B cell (primary cell): ENCODE results near the gene ARID4A. TPM values are rescaled to one million over a fixed set of nuclear protein-coding genes. Genes with fewer than 3 reads are reported as not detected.
"Not testable (repeated sequence)": the region's sequence is repeated elsewhere in the genome, so short reads cannot be mapped to it uniquely, and the experiment has no call there.

Experiments used
- ATAC-seq: fragments of 200-7000 bp; cut with Tn5 transposase; one replicate; pipeline ENCODE4 v1.10.0; 2021; ENCODE audit warnings: low read depth, mild to moderate bottlenecking, moderate number of reproducible peaks, moderate library complexity
- CTCF ChIA-PET: fragments of 350-600 bp; sonication (Branson Sonifier 250); formaldehyde crosslinking; loops from one replicate; lab custom pipeline; 2021; ENCODE audit warnings: antibody characterized with exemption, inconsistent platforms; lab: Charles Lee
- POLR2A ChIA-PET: fragments of 350-600 bp; sonication (Branson Sonifier 250); formaldehyde crosslinking; loops from one replicate; lab custom pipeline; 2021; ENCODE audit warnings: antibody characterized with exemption; lab: Charles Lee
- DNase-seq: peaks from one replicate; pipeline ENCODE4 v3.0.0; 2013
- H2AFZ ChIP-seq: 2 replicates; pipeline ENCODE4 v1.6.1; 2012; ENCODE audit warnings: mild to moderate bottlenecking, low read depth, low read length; ENCODE audit not compliant: insufficient read depth, poor library complexity, severe bottlenecking
- H3K27ac ChIP-seq, 2 donors: 1 replicate in 1 of 2; 2 replicates in 1 of 2; pipeline ENCODE4 v1.5.1; 2012 to 2013; ENCODE audit warnings: low read length in 2 of 2, mild to moderate bottlenecking in 2 of 2, moderate library complexity in 1 of 2
- H3K27me3 ChIP-seq, 4 experiments: fragments of 200-600 bp in 1 of 4; sonication (generic) in 1 of 4; replicated peaks in 1 of 4; 1 replicate in 2 of 4; 2 replicates in 2 of 4; pipeline versions ENCODE4 v1.6.1 to v1.7.0; 2013 to 2016; ENCODE audit warnings: low read length in 3 of 4, mild to moderate bottlenecking in 2 of 4, mixed read lengths in 1 of 4, moderate library complexity in 1 of 4; ENCODE audit not compliant: insufficient read depth in 4 of 4, control insufficient read depth in 3 of 4; ENCODE audit errors: control extremely low read depth in 1 of 4
- H3K36me3 ChIP-seq, 2 experiments: replicated peaks in 1 of 2; 1 replicate in 1 of 2; 2 replicates in 1 of 2; pipeline versions ENCODE4 v1.6.1 to v1.7.1; 2013; ENCODE audit warnings: low read length in 1 of 2; ENCODE audit not compliant: insufficient read depth in 2 of 2, control insufficient read depth in 1 of 2; ENCODE audit errors: control extremely low read depth in 1 of 2, extremely low read depth in 1 of 2
- H3K4me1 ChIP-seq, 2 donors: fragments of 200-600 bp in 1 of 2; sonication (generic) in 1 of 2; 1 replicate in 1 of 2; 2 replicates in 1 of 2; pipeline versions ENCODE4 v1.5.1 to v1.6.1; 2013 to 2017; ENCODE audit warnings: low read length in 2 of 2; ENCODE audit not compliant: control insufficient read depth in 2 of 2, insufficient read depth in 2 of 2
- H3K4me2 ChIP-seq: replicated peaks from 2 replicates; pipeline ENCODE3; 2012; ENCODE audit warnings: mild to moderate bottlenecking, low read depth, low read length; ENCODE audit not compliant: poor library complexity, severe bottlenecking
- H3K4me3 ChIP-seq, 5 experiments: fragments of 200-600 bp in 1 of 5; sonication (generic) in 1 of 5; 1 replicate in 3 of 5; 2 replicates in 2 of 5; pipeline versions ENCODE4 v1.5.1 to v1.7.0; 2011 to 2016; ENCODE audit warnings: low read length in 4 of 5, mild to moderate bottlenecking in 4 of 5, low read depth in 2 of 5, control low read depth in 1 of 5, moderate library complexity in 1 of 5; ENCODE audit not compliant: insufficient read depth in 1 of 5; ENCODE audit errors: control extremely low read depth in 1 of 5, extremely low read depth in 1 of 5
- H3K79me2 ChIP-seq: fragments of 200-600 bp; sonication (generic); one replicate; pipeline ENCODE4 v1.6.0; 2016; ENCODE audit warnings: low read length; ENCODE audit not compliant: control insufficient read depth, insufficient read depth
- H3K9ac ChIP-seq: fragments of 200-600 bp; sonication (generic); 2 replicates; pipeline ENCODE4 v1.6.1; 2017; ENCODE audit warnings: mild to moderate bottlenecking, low read length, moderate library complexity
- H3K9me3 ChIP-seq, 3 donors: one replicate each; pipeline versions ENCODE4 v1.6.1 to v1.7.1; 2013; ENCODE audit warnings: low read length in 2 of 3; ENCODE audit not compliant: control insufficient read depth in 2 of 3, insufficient read depth in 1 of 3; ENCODE audit errors: control extremely low read depth in 1 of 3
- H4K20me1 ChIP-seq: 2 replicates; pipeline ENCODE4 v1.6.0; 2012; ENCODE audit warnings: mild to moderate bottlenecking, low read length; ENCODE audit not compliant: insufficient read depth, control insufficient read depth, poor library complexity, severe bottlenecking
- H3K27ac Mint-ChIP-seq: one replicate; pipeline ENCODE4 v1.8.0; 2021; ENCODE audit warnings: mixed read lengths
- H3K27me3 Mint-ChIP-seq: one replicate; pipeline ENCODE4 v1.8.0; 2021; ENCODE audit warnings: mixed read lengths
- H3K4me1 Mint-ChIP-seq: one replicate; pipeline ENCODE4 v1.8.0; 2021; ENCODE audit warnings: mixed read lengths
- H3K4me3 Mint-ChIP-seq: one replicate; pipeline ENCODE4 v1.8.0; 2021; ENCODE audit warnings: mixed read lengths
- H3K9me3 Mint-ChIP-seq: one replicate; pipeline ENCODE4 v1.8.0; 2022; ENCODE audit warnings: mixed read lengths; ENCODE audit not compliant: insufficient read depth
- CTCF ChIP-seq: fragments of 200-600 bp; IDR thresholded peaks from one replicate; pipeline ENCODE4 v1.8.0; 2022; ENCODE audit warnings: antibody characterized with exemption, mild to moderate bottlenecking
- EZH2 ChIP-seq: IDR thresholded peaks from 2 replicates; pipeline ENCODE4 v1.6.1; 2012; ENCODE audit warnings: borderline replicate concordance, low read depth, mild to moderate bottlenecking, moderate library complexity, low read length; ENCODE audit not compliant: insufficient read depth, poor library complexity, severe bottlenecking
- WGBS: methylation state at CpG from one replicate; pipeline ENCODE4 v1.1.5; 2013; ENCODE audit warnings: missing lambda C conversion rate; ENCODE audit not compliant: insufficient coverage; 5-methylcytosine and 5-hydroxymethylcytosine counted together
- intact Hi-C: fragments of 100-400 bp; cut with micrococcal nuclease; formaldehyde crosslinking; loops from one replicate; pipeline ENCODE4 v1.10.0; 2022
- polyA plus RNA-seq: library from polyadenylated mRNA; depleted of rRNA; stranded (reverse); fragments of >200 nt; gene quantifications from 2 replicates; pipeline ENCODE4 v1.2.3, GENCODE V29; 2012
- total RNA-seq, 2 donors: library from RNA; stranded (reverse); fragments of 120-200 nt in 1 of 2; gene quantifications; 1 replicate in 1 of 2; 2 replicates in 1 of 2; pipeline versions ENCODE4 v1.2.3 to v1.2.4, GENCODE V29; 2013 to 2022

ARID4A gene
- total and polyA plus RNA-seq, 2 donors (not counting 1 experiment from before 2014, with no cell fraction given), result 9.4 to 87.0 TPM

GRCh38 chr14:58249611-58250010 lies 48.7 kb upstream of the ARID4A start:
- H3K27me3 Mint-ChIP-seq, result no peaks in the 10 kb centered on the region
- TF ChIP-seq CTCF (no peak), EZH2 (no peak)
- peaks cover 87% of the 10 kb centered on the region for H3K79me2 ChIP-seq
- DNase-seq (no peak), ATAC-seq (no peak)
- no peaks in the 10 kb centered on the region for H3K27me3 ChIP-seq
- no peak overlapping the region for H3K4me3 ChIP-seq
- H3K9me3 Mint-ChIP-seq, result no peaks in the 10 kb centered on the region
- peaks cover 5 to 12% of the 10 kb centered on the region in 2 donors for H3K4me1 ChIP-seq
- POLR2A ChIA-PET, result no interaction called here
- no peak overlapping the region for H3K4me2 ChIP-seq
- intact Hi-C loops, result no loop called here
- no peaks in the 10 kb centered on the region for H3K9me3 ChIP-seq
- over 99% methylated on average over 8 of the region's 8 CpGs for WGBS
- H3K27ac Mint-ChIP-seq, result no peak overlapping the region
- CTCF ChIA-PET, result no interaction called here
- H3K4me1 Mint-ChIP-seq, result peaks cover 28% of the 10 kb centered on the region
- no peak overlapping the region for H3K4me3 Mint-ChIP-seq
- peaks cover 7 to 64% of the 10 kb centered on the region in 2 experiments for H3K36me3 ChIP-seq
- no peak overlapping the region for H3K27ac ChIP-seq
- no peak overlapping the region for H3K9ac ChIP-seq
- peaks cover 47% of the 10 kb centered on the region for H4K20me1 ChIP-seq
- H2AFZ ChIP-seq, result no peak overlapping the region

GRCh38 chr14:58258156-58258555 lies 40.2 kb upstream of the ARID4A start:
- no peak for ATAC-seq
- Mint-ChIP-seq H3K27me3 (no peaks in the 10 kb centered on the region), H3K9me3 (no peaks in the 10 kb centered on the region), H3K4me3 (no peak overlapping the region), H3K4me1 (no peaks in the 10 kb centered on the region), H3K27ac (no peak overlapping the region)
- TF ChIP-seq CTCF, result no peak
- TF ChIP-seq EZH2, result no peak
- no CpG with 5 or more reads among the region's 4 CpGs for WGBS
- ChIA-PET CTCF (no interaction called here), POLR2A (no interaction called here)
- intact Hi-C loops, result no loop called here
- no peak overlapping the region for H2AFZ ChIP-seq
- peaks cover 7 to 70% of the 10 kb centered on the region in 2 experiments for H3K36me3 ChIP-seq
- no peak for DNase-seq
- peaks cover 37% of the 10 kb centered on the region for H3K79me2 ChIP-seq
- peak overlapping the region in 1 of 2 donors; percentile 9 for H3K27ac ChIP-seq
- H3K9ac ChIP-seq, result no peak overlapping the region
- H3K9me3 ChIP-seq, result no peaks in the 10 kb centered on the region
- no peak overlapping the region for H3K4me2 ChIP-seq
- no peaks in the 10 kb centered on the region for H3K4me1 ChIP-seq
- H3K4me3 ChIP-seq, result no peak overlapping the region
- peaks cover 28% of the 10 kb centered on the region for H4K20me1 ChIP-seq
- H3K27me3 ChIP-seq, result no peaks in the 10 kb centered on the region

GRCh38 chr14:58262005-58262404 lies 36.4 kb upstream of the ARID4A start:
- H3K27ac ChIP-seq, CTCF ChIA-PET, H3K9me3 Mint-ChIP-seq, H3K27me3 ChIP-seq, POLR2A ChIA-PET, H2AFZ ChIP-seq, DNase-seq, intact Hi-C loops, H3K9ac ChIP-seq, H3K4me3 Mint-ChIP-seq, H3K27me3 Mint-ChIP-seq, H3K27ac Mint-ChIP-seq, ATAC-seq, H3K4me1 Mint-ChIP-seq, H3K9me3 ChIP-seq, H3K4me1 ChIP-seq, H3K4me2 ChIP-seq, H3K4me3 ChIP-seq: not testable (repeated sequence)
- Histone ChIP-seq H4K20me1 (peaks cover 12% of the 10 kb centered on the region), H3K79me2 (peaks cover 10% of the 10 kb centered on the region), H3K36me3 (peaks cover 17 to 76% of the 10 kb centered on the region in 2 experiments)
- WGBS, result 97% methylated on average over 9 of the region's 10 CpGs
